DLD1 (cell line): ENCODE data around the gene PTTG1IP2.

Experiments used
- in situ Hi-C: cut with HindIII; loops from 2 replicates; pipeline ENCODE4 v1.10.0; 2017; ENCODE audit warnings: low sequenced_read_pairs

The PTTG1IP2 gene

DNA sequence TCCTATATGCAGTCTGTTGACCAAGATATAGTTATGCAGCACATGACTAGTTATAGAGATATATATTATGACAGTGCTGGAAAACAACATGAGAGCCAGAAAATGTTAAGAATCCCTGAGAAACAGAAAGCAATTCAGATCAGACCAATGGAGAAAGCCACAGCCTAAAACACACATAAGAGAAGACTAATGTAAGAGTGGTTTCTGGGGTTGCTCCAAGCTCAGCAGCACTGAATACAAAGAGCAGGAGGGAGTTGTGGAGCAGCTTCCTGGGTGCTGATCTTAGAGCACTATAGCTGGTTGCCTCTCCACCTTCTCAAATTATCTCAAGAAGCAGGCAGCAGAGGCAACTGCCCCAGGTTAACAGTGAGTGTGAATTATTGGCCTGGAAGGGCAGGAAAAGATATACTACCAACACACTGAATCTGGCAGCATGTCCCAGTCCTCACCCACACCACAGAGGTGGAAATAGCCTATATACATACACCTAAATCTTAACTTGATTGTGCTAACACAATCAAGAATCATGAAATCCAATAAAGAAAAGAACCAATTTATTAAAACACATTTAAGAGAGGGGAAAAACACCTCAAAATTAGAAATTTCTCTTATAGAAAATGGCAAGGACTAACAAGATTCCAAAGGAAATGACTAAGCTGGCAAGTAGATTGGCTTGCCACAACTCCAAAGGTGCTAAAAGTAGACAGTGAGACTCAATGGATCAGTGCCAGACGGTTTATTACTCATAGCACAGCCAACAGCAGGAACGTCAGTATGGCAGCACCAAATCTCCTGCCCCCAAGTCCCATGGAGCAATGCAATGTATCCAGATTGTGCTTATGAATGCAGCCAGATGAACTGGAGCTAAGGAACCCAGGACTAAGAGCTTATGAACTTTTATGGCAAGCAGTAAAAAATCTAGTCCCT is 5.1 kb downstream of the PTTG1IP2 start:
- in situ Hi-C loops: no loop called here

DNA sequence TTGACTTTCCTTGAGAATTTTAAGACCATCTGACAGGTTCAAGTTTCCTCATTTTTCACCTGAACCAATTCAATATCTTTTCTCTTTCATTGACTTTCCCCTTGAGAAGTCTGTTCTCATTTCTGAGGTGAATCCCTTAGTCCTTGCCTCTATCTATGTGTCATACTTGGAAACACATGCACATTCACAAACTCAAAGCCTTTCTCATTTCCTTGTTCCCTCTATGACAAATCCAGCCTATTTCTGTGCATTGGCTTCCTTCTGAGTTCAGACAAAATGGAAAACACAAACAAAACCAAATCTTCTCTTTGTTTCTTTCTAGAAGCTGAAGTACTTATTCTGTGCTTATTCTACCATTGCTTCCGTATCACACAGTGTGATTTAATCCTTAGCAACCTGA is 13.8 kb downstream of the PTTG1IP2 start:
- in situ Hi-C loops: no loop called here

GRCh38 chr7:90484706-90485105 is 15.3 kb downstream of the PTTG1IP2 start:
- in situ Hi-C loops: no loop called here

DNA sequence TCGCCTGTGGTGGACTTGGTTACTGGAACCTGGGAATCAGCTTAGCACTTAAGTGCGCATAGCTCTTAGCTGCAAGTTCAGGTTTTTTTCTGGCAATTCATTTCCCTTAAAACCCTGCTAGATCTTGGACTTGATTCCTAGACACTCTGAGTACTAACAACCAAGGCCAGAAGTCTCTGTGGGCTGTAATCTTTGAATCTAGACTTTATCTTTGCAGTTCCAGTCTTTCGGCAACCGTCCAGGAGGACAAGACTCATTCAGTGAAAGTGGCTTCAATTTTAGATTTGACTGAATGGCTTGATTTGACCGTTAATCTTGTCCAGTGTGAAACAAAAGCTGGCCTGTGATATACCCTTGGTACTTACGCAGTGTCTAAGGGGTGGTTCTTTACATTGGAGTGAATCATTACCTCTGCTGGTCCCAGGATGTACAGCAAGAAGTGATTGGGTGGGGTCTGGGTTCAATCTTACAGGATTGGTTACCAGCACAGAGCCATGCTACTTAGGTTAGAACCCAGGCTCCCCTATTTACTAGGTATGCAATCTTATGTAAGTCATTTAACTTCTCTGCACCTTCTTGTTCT is 16.4 kb downstream of the PTTG1IP2 start:
- in situ Hi-C loops: no loop called here

- in situ Hi-C loops: no loop called here
These were observed 18.4 kb downstream of the PTTG1IP2 start for GRCh38 chr7:90487808-90488207.

GRCh38 chr7:90488220-90488619 is 18.8 kb downstream of the PTTG1IP2 start:
- in situ Hi-C loops: no loop called here

DNA sequence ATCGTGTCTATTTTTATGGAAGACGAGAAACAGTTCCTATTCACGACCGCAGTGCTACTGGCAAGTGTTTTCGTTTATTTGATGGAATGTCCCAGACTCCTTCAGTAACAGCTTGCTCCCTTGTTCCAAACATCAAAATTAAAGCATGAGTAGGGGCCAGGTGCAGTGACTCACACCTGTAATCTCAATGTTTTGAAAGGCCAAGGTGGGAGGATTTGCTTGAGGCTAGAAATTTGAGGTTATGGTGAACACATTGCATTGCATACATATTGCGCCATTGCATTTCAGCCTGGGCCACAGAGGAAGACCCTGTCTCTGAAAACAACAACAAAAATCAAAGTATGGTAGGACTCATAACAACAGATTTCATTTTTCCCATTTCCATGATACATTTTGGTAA is 22.8 kb downstream of the PTTG1IP2 start:
- in situ Hi-C loops: no loop called here

DNA sequence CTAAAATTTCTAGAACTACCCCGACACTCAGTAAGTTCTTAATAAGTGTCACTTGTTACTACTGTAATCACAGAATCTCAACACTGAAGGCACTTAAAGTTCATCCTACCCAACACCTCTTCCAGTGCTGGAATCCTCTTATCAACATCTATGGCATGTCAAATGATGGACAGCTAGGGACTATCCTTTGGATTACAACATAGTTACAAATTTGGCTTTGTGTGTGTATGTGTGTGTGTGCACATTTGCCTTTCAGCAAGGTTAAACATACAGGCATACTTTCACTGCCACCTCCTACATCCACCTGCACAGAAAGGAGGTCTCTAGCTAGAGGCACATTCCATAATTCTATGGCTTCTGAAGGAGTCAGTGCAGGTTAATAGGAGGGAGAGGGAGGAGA is 25.8 kb downstream of the PTTG1IP2 start:
- in situ Hi-C loops: no loop called here

DNA sequence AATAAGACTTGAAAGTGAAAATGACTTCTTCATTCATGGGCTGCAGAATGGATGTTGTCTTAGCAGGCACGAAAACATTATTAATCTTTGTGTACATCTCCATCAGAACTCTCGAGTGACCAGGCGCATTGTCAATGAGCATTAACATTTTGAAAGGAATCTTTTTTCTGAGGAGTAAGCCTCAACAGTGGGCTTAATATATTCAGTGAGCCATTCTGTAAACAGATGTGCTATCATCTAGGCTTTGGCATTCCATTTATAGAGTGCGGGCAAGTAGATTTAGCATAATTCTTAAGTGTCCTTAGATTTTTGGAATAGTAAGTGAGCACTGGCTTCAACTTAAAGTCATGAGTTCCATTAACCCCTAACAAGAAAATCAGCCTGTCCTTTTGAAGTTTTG is 33.1 kb downstream of the PTTG1IP2 start:
- in situ Hi-C loops: no loop called here

GRCh38 chr7:90503367-90503766 is 33.9 kb downstream of the PTTG1IP2 start:
- in situ Hi-C loops: no loop called here

GRCh38 chr7:90507692-90508091 is 38.3 kb downstream of the PTTG1IP2 start:
- in situ Hi-C loops: no loop called here

- in situ Hi-C loops: no loop called here
These were observed 42.3 kb downstream of the PTTG1IP2 start for GRCh38 chr7:90511776-90512175.

DNA sequence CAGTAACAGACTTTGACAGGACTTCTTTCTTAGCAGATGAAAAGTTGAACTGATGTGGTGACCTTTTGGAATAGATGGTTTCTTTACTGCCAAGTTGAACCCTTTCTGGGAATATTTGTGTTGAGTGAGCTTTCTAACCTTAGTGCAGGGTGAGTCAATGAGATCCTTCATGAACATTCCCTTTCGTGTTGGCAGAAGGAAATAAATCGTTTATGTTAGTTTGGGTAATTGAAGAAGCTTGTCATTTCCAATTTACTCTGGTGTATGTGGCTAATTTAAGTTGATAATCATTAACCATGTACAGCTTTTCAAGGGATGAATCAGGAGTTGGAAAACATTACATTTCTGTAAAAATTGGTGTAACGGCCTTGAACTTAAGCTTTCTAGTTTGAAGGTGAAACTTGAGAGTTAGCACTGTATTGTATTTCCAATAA is 43.4 kb downstream of the PTTG1IP2 start:
- in situ Hi-C loops: no loop called here

- in situ Hi-C loops: no loop called here
These were observed 46.8 kb downstream of the PTTG1IP2 start for GRCh38 chr7:90516257-90516656.

GRCh38 chr7:90518630-90519029 is 49.2 kb downstream of the PTTG1IP2 start:
- in situ Hi-C loops: no loop called here

GRCh38 chr7:90520484-90520883 is 51.0 kb downstream of the PTTG1IP2 start:
- in situ Hi-C loops: no loop called here

DNA sequence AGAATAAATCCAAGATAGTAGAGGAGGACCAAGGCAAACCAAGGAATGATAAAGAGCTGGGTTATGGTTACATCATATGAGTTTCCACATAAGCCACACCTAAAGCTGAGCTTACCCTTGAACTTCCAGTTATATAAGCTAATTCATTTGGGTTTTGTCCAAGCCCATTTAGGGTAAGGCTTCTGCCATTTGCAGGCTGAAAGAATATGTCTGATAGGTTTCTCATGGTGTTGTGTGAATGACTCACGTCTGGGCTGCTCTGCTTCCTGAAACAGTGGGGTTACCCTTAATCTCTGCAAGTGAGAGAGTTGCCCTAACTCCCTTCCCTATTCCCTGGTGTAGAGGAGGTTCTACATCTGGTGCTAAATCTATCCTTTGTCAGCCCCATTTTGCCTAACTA is 60.8 kb downstream of the PTTG1IP2 start:
- in situ Hi-C loops: no loop called here

GRCh38 chr7:90532231-90532929 is 62.9 kb downstream of the PTTG1IP2 start:
- in situ Hi-C loops: no loop called here

DNA sequence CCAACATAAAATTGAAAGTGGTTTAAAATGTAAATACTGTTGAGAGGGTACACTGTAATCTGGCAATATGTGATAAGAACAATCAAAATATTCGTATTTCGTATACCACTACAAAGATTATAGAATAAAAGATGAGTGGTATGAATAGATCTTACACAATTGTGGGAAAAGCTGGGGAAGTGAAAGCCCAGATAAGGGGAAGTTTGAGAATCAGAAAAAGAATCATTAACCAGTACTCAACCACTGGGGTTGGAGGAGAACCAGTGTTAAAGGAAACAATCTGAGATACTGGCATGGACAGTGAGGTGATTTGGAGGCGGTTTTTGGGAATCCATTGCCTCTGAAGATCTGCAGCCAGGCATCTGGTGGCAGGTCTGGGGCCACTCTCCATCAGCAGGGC is 67.0 kb downstream of the PTTG1IP2 start:
- in situ Hi-C loops: no loop called here

- in situ Hi-C loops: no loop called here
These were observed 69.0 kb downstream of the PTTG1IP2 start for GRCh38 chr7:90538405-90538804.

DNA sequence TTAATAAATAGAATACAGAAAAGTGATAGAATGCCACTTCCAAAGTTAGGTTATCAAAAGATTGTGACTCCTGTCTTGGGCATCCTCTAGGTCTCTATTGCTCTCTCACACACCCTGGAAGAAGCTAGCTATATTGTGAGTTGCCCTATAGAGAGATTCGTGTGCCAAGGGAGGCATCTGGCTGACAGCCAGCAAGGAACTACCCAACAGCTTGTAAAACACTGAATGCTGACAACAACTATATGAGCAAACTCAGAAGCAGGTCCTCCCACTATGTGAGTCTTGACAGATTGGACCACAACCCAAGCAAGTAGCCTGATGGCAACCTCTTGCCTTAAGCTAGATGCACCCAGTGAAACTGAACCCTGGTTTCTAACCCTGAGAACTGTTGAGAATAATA is 71.0 kb downstream of the PTTG1IP2 start:
- in situ Hi-C loops: no loop called here

- in situ Hi-C loops: no loop called here
These were observed 81.6 kb downstream of the PTTG1IP2 start for GRCh38 chr7:90551036-90551435.
